SH-SY5Y (cell line): ENCODE data around the gene PRKG1.

ENCODE experiments used
- GATA2 ChIP-seq: IDR thresholded peaks from 2 replicates; pipeline ENCODE4 v1.6.1; 2011; ENCODE audit warnings: mild to moderate bottlenecking, low read depth, low read length
- GATA3 ChIP-seq: IDR thresholded peaks from 2 replicates; pipeline ENCODE4 v1.6.1; 2011; ENCODE audit warnings: low read depth, mild to moderate bottlenecking, low read length, moderate library complexity

GRCh38 chr10:51659344-51659743, 585.1 kb downstream of the PRKG1 start:
- TF ChIP-seq GATA2 (no peak), GATA3 (no peak)
